Measurements from ENCODE around the gene NCOA3.

The NCOA3 gene

DNA sequence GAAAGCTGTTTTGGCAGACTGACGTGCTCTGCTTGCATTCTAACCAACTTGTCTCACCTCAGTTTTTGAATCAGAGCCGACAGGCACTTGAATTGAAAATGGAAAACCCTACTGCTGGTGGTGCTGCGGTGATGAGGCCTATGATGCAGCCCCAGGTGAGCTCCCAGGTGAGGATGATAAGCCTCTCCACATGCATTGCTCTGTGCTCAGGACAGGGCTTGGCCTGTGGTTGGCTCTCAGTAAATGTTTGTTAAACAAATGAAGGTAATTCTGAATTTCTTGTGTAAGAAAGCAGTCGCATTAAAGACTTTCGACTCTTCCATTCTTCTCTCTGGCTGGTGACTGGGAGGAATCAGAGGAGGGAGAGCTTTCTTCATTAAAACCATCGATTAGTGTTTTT is 147.3 kb downstream of the NCOA3 start:
- no peak for DNase-seq

DNA sequence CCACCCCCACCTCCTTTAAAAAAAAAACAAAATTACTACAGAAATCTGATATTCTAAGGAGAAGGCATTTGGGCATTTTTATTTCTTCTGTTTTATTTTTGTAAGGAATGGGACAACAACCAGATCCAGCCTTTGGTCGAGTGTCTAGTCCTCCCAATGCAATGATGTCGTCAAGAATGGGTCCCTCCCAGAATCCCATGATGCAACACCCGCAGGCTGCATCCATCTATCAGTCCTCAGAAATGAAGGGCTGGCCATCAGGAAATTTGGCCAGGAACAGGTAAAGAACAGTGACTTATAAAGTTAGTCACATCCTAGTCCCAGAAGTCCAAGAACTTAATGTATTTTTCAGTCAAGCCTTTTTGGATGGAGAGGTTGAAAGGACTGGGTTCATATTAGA is 150.6 kb downstream of the NCOA3 start:
- no peak for DNase-seq

GRCh38 chr20:47652794-47653193 is 151.1 kb downstream of the NCOA3 start:
- no peak for DNase-seq

GRCh38 chr20:47653869-47654268 is 152.2 kb downstream of the NCOA3 start:
- DNase-seq = no peak

- no peak for DNase-seq
Observed at GRCh38 chr20:47654370-47654769, 152.7 kb downstream of the NCOA3 start.

DNA sequence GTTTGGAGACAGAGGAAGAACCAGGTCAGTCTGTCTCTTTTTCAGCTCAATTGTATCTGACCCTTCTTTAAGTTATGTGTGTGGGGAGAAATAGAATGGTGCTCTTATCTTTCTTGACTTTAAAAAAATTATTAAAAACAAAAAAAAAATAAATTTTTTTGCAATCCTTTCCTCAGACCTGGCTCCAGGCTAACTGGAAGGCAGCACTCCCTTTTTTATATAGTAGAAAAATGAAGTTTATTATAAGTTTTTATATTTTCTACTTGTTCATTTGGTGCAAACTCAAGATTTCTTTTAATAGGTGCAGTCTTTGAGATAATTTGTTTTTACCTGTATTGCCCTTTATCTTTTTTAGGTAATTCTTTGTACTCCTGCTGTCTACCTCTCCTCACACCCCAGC is 153.9 kb downstream of the NCOA3 start:
- no peak for DNase-seq

GRCh38 chr20:47656318-47656717 is 154.6 kb downstream of the NCOA3 start:
- no peak for DNase-seq

- no peak for DNase-seq
Observed at GRCh38 chr20:47659904-47660601, 158.4 kb downstream of the NCOA3 start.

DNA sequence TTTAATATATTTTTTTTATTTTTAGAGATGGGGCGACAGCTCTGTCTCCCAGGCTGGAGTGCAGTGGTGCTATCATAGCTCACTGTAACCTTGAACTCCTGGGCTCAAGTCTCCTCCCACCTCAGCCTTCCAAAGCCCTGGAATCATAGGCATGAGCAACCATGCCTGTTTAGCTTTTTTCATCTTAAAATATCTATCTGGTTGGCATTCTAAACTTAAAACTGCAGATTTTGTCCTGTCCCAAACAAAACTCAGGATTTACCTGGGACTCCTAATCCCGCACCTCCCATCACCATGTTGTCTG is 158.9 kb downstream of the NCOA3 start:
- DNase-seq = no peak

GRCh38 chr20:47660983-47661700 is 159.5 kb downstream of the NCOA3 start:
- DNase-seq = no peak

DNA sequence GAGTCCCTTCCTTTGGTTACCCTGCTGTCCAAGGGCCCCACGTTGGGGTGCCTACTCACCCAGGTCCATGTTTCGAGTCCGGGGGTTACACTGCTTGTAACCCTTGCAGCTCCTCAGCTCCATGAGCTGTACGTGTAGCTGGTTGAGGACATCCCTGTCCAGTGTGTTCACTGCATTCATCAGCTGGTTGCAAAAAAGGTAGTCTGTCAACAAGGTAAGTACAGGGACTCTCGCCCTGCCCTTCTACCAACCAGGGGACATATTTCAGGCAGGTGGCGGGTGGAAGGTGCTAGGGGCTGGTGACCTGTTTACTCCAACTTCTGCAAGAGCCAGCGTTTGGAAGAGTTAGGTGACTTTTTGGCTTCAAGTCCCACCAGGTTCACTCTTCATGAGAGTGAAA is 160.0 kb downstream of the NCOA3 start:
- DNase-seq = no peak

GRCh38 chr20:47662483-47663353 is 161.0 kb downstream of the NCOA3 start:
- DNase-seq = no peak

GRCh38 chr20:47663354-47664067 is 161.8 kb downstream of the NCOA3 start:
- peak; percentile 52 for DNase-seq

GRCh38 chr20:47664068-47664437 is 162.4 kb downstream of the NCOA3 start:
- no peak for DNase-seq

DNA sequence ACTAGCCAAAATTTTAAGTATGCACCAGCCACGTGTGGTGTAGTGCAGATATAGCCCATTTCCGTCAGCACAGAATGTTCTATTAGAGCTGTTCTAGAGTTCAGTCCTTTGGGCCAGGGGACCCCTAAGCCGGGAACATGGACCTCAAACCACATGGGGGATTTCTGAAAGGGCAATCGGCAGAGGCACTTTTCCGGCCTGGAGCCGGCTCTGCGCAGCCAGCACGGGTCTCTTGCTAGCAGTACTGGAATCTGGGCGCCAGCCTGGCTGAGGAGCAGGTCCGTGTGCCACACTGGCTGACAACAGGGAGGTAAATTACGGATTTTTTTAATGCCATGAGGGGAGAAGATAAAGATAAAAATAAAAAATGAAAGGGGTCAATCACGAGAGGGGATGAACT is 163.1 kb downstream of the NCOA3 start:
- DNase-seq = no peak

DNA sequence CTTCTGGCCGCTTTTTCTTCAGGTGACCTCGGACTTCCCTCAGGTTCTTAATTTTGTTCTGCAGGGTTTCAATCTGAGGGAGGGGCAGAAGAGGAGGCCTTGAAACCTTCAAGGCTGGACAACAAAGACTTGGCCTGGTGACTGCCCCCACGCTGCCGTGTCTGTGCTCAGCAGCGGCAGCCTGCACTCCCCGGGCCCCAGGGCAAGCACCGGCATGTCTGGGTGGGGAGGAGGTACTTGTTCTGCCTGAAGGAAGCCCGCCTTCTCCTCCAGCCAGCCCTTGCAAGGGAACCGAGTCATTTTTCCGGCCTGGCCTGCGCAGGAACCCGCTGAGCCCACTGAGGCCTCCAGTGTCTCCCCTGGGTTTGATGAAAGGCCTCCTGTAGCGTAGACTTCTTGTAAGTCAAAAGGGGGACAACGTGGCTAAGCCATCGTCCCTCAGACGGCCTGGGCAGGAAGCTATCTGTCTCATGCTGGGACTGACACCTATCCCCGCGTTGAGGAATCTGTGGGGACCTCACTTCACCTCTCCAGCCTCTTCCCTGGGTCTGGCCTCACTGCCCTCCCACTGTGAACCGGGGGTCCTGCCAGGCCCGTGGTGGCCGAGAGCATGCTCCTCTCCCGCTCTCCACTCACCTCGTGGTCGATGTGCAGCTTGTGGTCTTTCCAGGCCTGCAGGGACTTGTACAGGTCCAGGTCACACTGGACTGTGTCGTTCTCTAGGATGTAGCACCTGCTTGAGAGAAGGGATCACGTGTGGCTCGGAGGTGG is 163.7 kb downstream of the NCOA3 start:
- DNase-seq = no peak

- DNase-seq = no peak
Observed at GRCh38 chr20:47666304-47666703, 164.6 kb downstream of the NCOA3 start.

DNA sequence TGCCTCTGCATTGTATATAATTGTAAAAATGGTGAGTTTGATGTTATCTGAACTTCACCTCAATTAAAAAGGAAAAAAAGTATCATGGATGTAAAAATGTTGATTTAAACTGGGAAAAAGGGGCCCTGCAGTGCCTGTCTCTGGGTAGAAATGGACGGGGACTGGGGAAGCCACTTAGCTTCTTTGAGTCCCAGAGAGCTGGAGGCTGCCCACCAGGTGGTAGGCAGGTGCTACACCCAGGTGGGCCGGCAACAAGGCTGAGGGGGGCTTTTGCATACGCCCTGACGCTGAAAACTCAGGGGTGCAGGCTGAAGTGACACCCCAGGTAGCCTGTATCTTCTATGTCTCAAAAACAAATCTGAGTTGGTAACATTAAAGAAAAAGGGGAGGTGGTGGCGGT is 165.4 kb downstream of the NCOA3 start:
- no peak for DNase-seq

GRCh38 chr20:47667531-47668312 is 166.0 kb downstream of the NCOA3 start:
- no peak for DNase-seq

GRCh38 chr20:47668313-47669151 is 166.8 kb downstream of the NCOA3 start:
- no peak for DNase-seq

DNA sequence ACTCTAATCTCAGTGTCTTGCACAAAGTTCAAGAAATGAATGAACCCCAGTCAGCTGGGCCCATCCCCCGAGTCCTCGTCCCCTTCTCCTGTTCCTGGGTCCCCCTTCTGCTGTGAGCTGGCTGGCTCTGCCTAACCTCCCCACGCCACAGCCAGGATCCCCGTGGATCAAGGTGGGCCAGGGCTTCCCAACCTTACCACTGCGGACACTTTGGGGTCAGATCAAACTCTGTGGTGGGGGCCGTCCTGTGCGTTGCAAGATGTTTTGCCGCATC is 167.4 kb downstream of the NCOA3 start:
- no peak for DNase-seq
